GM12878 (cell line): Measurements from ENCODE around the gene BRAF. TPM values are rescaled to one million over a fixed set of nuclear protein-coding genes. Genes with fewer than 3 reads are reported as not detected.

ENCODE experiments used
- ATAC-seq: fragments of 200-7000 bp; cut with Tn5 transposase; 3 replicates; pipeline ENCODE4 v1.9.1; 2020; ENCODE audit warnings: mild to moderate bottlenecking, moderate library complexity
- BruUV-seq: library from RNA; stranded (reverse); fragments of 400-500 nt; replicated peaks from 2 replicates; lab custom pipeline; 2021; lab: Mats Ljungman, UMichigan
- CTCF ChIA-PET: fragments of 300-600 bp; sonication (Branson Sonifier 250); formaldehyde crosslinking; extraction: SDS; loops from one replicate; lab custom pipeline; 2021; ENCODE audit warnings: inconsistent platforms; lab: Yijun Ruan, JAX
- POLR2A ChIA-PET: fragments of 350-600 bp; formaldehyde crosslinking; extraction: SDS; loops from one replicate; lab custom pipeline; 2021; ENCODE audit warnings: inconsistent platforms; lab: Charles Lee
- RAD21 ChIA-PET: fragments of 300-600 bp; sonication (Branson Sonifier 250); formaldehyde crosslinking; loops from one replicate; lab custom pipeline; 2023; ENCODE audit warnings: antibody characterized with exemption; ENCODE audit not compliant: unreplicated experiment; lab: Charles Lee
- SMC1A ChIA-PET: fragments of 300-600 bp; sonication (Branson Sonifier 250); formaldehyde crosslinking; loops from one replicate; lab custom pipeline; 2023; ENCODE audit not compliant: unreplicated experiment, uncharacterized antibody; lab: Charles Lee
- DNase-seq: peaks from one replicate; pipeline ENCODE4 v3.0.0-alpha.2; 2011; ENCODE audit warnings: low read depth, low spot score
- FAIRE-seq: peaks from 3 replicates; lab custom pipeline; 2011; peaks lifted over from hg19 to GRCh38; lab: Jason Lieb, UNC
- H2AFZ ChIP-seq: 2 replicates; pipeline ENCODE4 v1.6.0; 2011; ENCODE audit warnings: low read depth, low read length, control low read depth; ENCODE audit not compliant: control insufficient read depth
- H3K27ac ChIP-seq: 2 replicates; pipeline ENCODE4 v1.5.1; 2011; ENCODE audit warnings: control low read depth; ENCODE audit not compliant: control insufficient read depth, insufficient read depth
- H3K27me3 ChIP-seq, 2 experiments: replicated peaks in 1 of 2; 2 replicates each; pipeline versions ENCODE4 v1.6.0 to v1.6.1; 2011; ENCODE audit warnings: low read length in 1 of 2; ENCODE audit not compliant: control insufficient read depth in 2 of 2, insufficient read depth in 2 of 2
- H3K36me3 ChIP-seq, 2 experiments: 2 replicates each; pipeline ENCODE4 v1.5.1; 2011; ENCODE audit warnings: low read length in 1 of 2; ENCODE audit not compliant: control insufficient read depth in 2 of 2, insufficient read depth in 2 of 2
- H3K4me1 ChIP-seq: 2 replicates; pipeline ENCODE4 v1.6.1; 2011; ENCODE audit warnings: mild to moderate bottlenecking, low read length, moderate library complexity, mixed read lengths; ENCODE audit not compliant: control insufficient read depth, insufficient read depth
- H3K4me2 ChIP-seq: 2 replicates; pipeline ENCODE4 v1.6.0; 2011; ENCODE audit warnings: control low read depth; ENCODE audit not compliant: control insufficient read depth, insufficient read depth
- H3K4me3 ChIP-seq: fragments of 200-600 bp; sonication (generic); 2 replicates; pipeline ENCODE4 v1.5.1; 2016
- H3K79me2 ChIP-seq: 2 replicates; pipeline ENCODE4 v1.6.0; 2011; ENCODE audit warnings: low read length; ENCODE audit not compliant: control insufficient read depth, insufficient read depth
- H3K9ac ChIP-seq: 2 replicates; pipeline ENCODE4 v1.8.0; 2011; ENCODE audit warnings: low read length, control low read depth, mixed read lengths; ENCODE audit not compliant: control insufficient read depth, insufficient read depth
- H3K9me3 ChIP-seq: replicated peaks from 3 replicates; pipeline ENCODE4 v1.5.1; 2011; ENCODE audit warnings: mild to moderate bottlenecking, low read length; ENCODE audit not compliant: control insufficient read depth, insufficient read depth
- H4K20me1 ChIP-seq: 2 replicates; pipeline ENCODE4 v1.6.0; 2011; ENCODE audit not compliant: control insufficient read depth, insufficient read depth
- ESRRA ChIP-seq: IDR thresholded peaks from 2 replicates; pipeline ENCODE4 v1.6.1; 2012; ENCODE audit warnings: mild to moderate bottlenecking, low read length, improper control_type of control experiment
- FOXM1 ChIP-seq: IDR thresholded peaks from 2 replicates; pipeline ENCODE4 v1.6.1; 2012; ENCODE audit warnings: low read depth, mild to moderate bottlenecking, inconsistent platforms, low read length, moderate library complexity
- GABPA ChIP-seq: IDR thresholded peaks from 2 replicates; pipeline ENCODE4 v1.6.1; 2014; ENCODE audit warnings: antibody characterized with exemption, low read depth, mild to moderate bottlenecking, inconsistent platforms
- HCFC1 ChIP-seq: fragments of 150-350 bp; IDR thresholded peaks from 2 replicates; pipeline ENCODE4 v1.6.1; 2014; ENCODE audit warnings: low read length
- MLLT1 ChIP-seq: fragments of 450-650 bp; IDR thresholded peaks from 2 replicates; pipeline ENCODE4 v1.6.1; 2016; ENCODE audit warnings: mild to moderate bottlenecking
- MTA3 ChIP-seq: IDR thresholded peaks from 2 replicates; pipeline ENCODE4 v1.6.1; 2012; ENCODE audit warnings: low read length, inconsistent platforms, borderline replicate concordance
- MYB ChIP-seq: fragments of 150-350 bp; IDR thresholded peaks from 2 replicates; pipeline ENCODE4 v1.6.1; 2014; ENCODE audit warnings: mild to moderate bottlenecking, low read depth, low read length, borderline replicate concordance
- RCOR1 ChIP-seq: conservative IDR thresholded peaks from 2 replicates; pipeline ENCODE4 v1.6.1; 2012; ENCODE audit warnings: low read depth, low read length, improper control_type of control experiment
- SP1 ChIP-seq: IDR thresholded peaks from one replicate; pipeline ENCODE4 v1.6.1; 2011; ENCODE audit warnings: low read depth, low read length
- STAT1 ChIP-seq: fragments of 450-650 bp; conservative IDR thresholded peaks from 2 replicates; pipeline ENCODE4 v1.6.1; 2014; ENCODE audit warnings: antibody characterized with exemption, mild to moderate bottlenecking
- STAT3 ChIP-seq: IDR thresholded peaks from 2 replicates; pipeline ENCODE4 v1.6.1; 2011; ENCODE audit warnings: low read depth, low read length, improper control_type of control experiment
- TBL1XR1 ChIP-seq: IDR thresholded peaks from 2 replicates; pipeline ENCODE4 v1.6.1; 2012; ENCODE audit warnings: low read depth, low read length, improper control_type of control experiment
- ZBTB4 ChIP-seq: fragments of 450-650 bp; formaldehyde crosslinking; IDR thresholded peaks from 2 replicates; pipeline ENCODE4 v1.4.0; 2022; ENCODE audit warnings: mild to moderate bottlenecking, moderate library complexity
- ZSCAN29 ChIP-seq: fragments of 450-650 bp; IDR thresholded peaks from 2 replicates; pipeline ENCODE4 v1.6.1; 2017; ENCODE audit warnings: mild to moderate bottlenecking, moderate library complexity
- ZZZ3 ChIP-seq: IDR thresholded peaks from 2 replicates; pipeline ENCODE4 v1.6.1; 2011; ENCODE audit warnings: low read depth; ENCODE audit not compliant: control insufficient read depth, insufficient read length
- WGBS: methylation state at CpG from one replicate; pipeline ENCODE4 v1.1.6; 2016; ENCODE audit warnings: low lambda C conversion rate; ENCODE audit not compliant: insufficient replicate concordance, insufficient coverage; ENCODE audit errors: missing lambda C conversion rate; 5-methylcytosine and 5-hydroxymethylcytosine counted together
- in situ Hi-C: fragments of 300-500 bp; cut with MboI; formaldehyde crosslinking; loops from 9 replicates; pipeline ENCODE4 v1.14.3; 2018; ENCODE audit warnings: mixed read lengths
- intact Hi-C: fragments of 100-400 bp; cut with micrococcal nuclease; formaldehyde crosslinking; loops from one replicate; pipeline ENCODE4 v1.14.2; 2022; ENCODE audit not compliant: unreplicated experiment
- polyA plus RNA-seq, 11 experiments: library from polyadenylated mRNA; depleted of rRNA in 4 of 11; unstranded in 6 of 11; stranded (reverse) in 5 of 11; fragments of >200 nt; fragmentation: Nextera tagmentation in 4 of 11; fragmentation: Illumina TruSeq in 1 of 11; extraction: Ambion mirVana in 4 of 11; extraction: Trizol in 1 of 11; gene quantifications; 1 replicate in 1 of 11; 2 replicates in 10 of 11; pipeline versions ENCODE4 v1.2.1 to v1.2.3, GENCODE V29; 2011 to 2016; ENCODE audit warnings: inconsistent platforms in 2 of 11, missing spikeins in 2 of 11, low read depth in 1 of 11
- total RNA-seq, 4 experiments: library from RNA; depleted of rRNA in 3 of 4; stranded (reverse); fragments of >200 nt in 3 of 4; fragmentation: Illumina TruSeq in 1 of 4; extraction: Trizol in 1 of 4; gene quantifications; 2 replicates each; pipeline versions ENCODE4 v1.2.1 to v1.2.3, GENCODE V29; 2013 to 2021

BRAF gene
- total and polyA plus RNA-seq, 10 of the 15 experiments (the other 5 are each of a cell fraction or from before 2014, with no cell fraction given) = 2.6 to 31.0 (median 10.6) TPM

GRCh38 chr7:140778975-140779374, 145.8 kb downstream of the BRAF start:
- ChIA-PET SMC1A (no interaction called here), CTCF (no interaction called here), POLR2A (no interaction called here), RAD21 (no interaction called here)
- ATAC-seq (no peak), FAIRE-seq (no peak), DNase-seq (no peak)
- H3K4me3 ChIP-seq = no peak overlapping the region
- no peak overlapping the region for H3K27ac ChIP-seq
- no peaks in the 10 kb centered on the region for H4K20me1 ChIP-seq
- intact Hi-C loops = no loop called here
- H3K27me3 ChIP-seq = no peaks in the 10 kb centered on the region
- in situ Hi-C loops = no loop called here
- no peaks in the 10 kb centered on the region for H3K79me2 ChIP-seq
- no peak overlapping the region for H2AFZ ChIP-seq
- H3K4me1 ChIP-seq = no peaks in the 10 kb centered on the region
- TF ChIP-seq STAT1 (no peak), FOXM1 (no peak), ZZZ3 (no peak), RCOR1 (no peak)
- no TSS peak for BruUV-seq
- no peaks in the 10 kb centered on the region for H3K9me3 ChIP-seq
- no peak overlapping the region for H3K4me2 ChIP-seq
- H3K9ac ChIP-seq = no peak overlapping the region
- peaks cover 0 to 3% of the 10 kb centered on the region in 2 experiments; a peak in 3 of 4 replicates for H3K36me3 ChIP-seq
- 48% methylated on average over 2 of the region's 2 CpGs for WGBS

- H3K27me3 ChIP-seq = no peaks in the 10 kb centered on the region
- FAIRE-seq (no peak), ATAC-seq (no peak), DNase-seq (no peak)
- ChIA-PET SMC1A (no interaction called here), CTCF (no interaction called here), RAD21 (no interaction called here), POLR2A (no interaction called here)
- BruUV-seq = no TSS peak
- H4K20me1 ChIP-seq = no peaks in the 10 kb centered on the region
- TF ChIP-seq MLLT1 = no peak
- TF ChIP-seq MTA3 = no peak
- TF ChIP-seq SP1 = no peak
- TF ChIP-seq HCFC1 = no peak
- TF ChIP-seq ZBTB4 (CRISPR knock-in tag) = no peak
- TF ChIP-seq ZSCAN29 = no peak
- no peak for TF ChIP-seq GABPA
- TF ChIP-seq STAT3 = no peak
- TF ChIP-seq MYB = no peak
- TF ChIP-seq TBL1XR1 = no peak
- TF ChIP-seq ESRRA = no peak
- 100% methylated on average over 1 of the region's 1 CpG for WGBS
- no peak overlapping the region for H2AFZ ChIP-seq
- H3K79me2 ChIP-seq = no peaks in the 10 kb centered on the region
- H3K4me3 ChIP-seq = no peak overlapping the region
- H3K9me3 ChIP-seq = no peaks in the 10 kb centered on the region
- no peak overlapping the region for H3K4me2 ChIP-seq
- no peaks in the 10 kb centered on the region for H3K4me1 ChIP-seq
- H3K36me3 ChIP-seq = peaks cover 0 to 3% of the 10 kb centered on the region in 2 experiments; a peak in 3 of 4 replicates
- in situ Hi-C loops = no loop called here
- H3K27ac ChIP-seq = no peak overlapping the region
- no peak overlapping the region for H3K9ac ChIP-seq
- intact Hi-C loops = no loop called here
These were observed 146.2 kb downstream of the BRAF start for GRCh38 chr7:140778568-140778967.
